ENCODE data around the gene MILR1.

The MILR1 gene

DNA sequence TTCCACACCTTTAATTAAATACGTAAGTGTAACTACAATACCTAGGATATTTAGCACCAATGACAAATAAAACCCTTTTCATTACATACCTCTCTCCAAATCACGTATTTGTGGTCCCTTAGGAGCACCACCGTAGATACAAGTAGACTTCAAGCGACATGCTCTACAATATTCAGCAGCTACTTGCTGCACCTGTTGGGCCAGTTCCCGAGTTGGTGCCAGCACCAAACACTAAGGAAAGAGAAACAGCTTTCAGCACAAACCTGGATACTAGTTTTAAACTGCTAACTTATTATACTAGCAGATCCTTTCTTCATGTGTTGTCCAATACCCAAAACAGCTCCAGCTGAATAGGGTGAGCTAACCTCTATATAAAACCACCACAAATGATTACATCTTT is 54.4 kb downstream of the MILR1 start:
- no peak for DNase-seq (ENCODE audit: low read depth in 3 of 3)

DNA sequence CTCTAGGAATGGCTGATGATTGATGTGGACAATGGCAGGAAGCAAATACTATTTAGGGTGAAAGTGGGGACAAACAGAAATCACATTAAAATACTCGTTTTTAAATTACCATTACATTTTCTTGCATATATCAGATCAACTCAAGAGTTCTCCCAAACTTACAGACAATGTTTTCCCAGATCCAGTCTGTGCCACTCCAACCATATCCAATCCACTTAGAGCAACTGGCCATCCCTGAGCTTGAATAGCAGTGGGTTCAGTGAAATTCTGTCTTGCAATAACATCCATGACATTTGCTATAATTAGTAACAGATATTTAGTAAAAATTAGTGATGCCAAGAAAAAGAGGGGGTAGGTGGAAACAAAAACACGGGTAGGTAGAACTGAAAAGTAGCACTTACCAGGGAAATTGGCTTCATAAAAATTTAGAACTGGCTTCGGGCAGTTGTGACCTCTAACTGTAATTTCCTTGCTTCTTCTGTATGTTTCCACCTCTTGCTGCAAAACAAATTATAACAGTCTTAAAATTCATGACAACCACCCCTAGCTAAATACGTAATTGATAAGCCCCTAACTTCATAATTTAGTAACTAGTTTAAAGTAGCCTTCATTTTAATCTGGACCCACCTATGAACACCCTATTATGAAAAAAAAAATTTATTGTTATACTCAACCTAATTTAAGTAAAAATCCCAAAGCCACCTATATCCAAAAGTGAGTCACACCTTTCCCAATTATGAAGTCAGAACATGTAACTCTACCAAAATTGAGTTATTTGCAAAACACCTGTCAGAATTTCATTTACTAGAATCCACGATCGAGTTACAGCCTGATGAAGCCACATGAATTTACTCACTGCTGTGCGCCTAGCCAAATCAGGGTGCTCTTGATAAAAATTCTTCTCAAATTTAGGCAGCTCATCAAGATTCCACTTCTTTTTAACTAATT is 55.2 kb downstream of the MILR1 start:
- no peak for DNase-seq (ENCODE audit: low read depth in 3 of 3)

DNA sequence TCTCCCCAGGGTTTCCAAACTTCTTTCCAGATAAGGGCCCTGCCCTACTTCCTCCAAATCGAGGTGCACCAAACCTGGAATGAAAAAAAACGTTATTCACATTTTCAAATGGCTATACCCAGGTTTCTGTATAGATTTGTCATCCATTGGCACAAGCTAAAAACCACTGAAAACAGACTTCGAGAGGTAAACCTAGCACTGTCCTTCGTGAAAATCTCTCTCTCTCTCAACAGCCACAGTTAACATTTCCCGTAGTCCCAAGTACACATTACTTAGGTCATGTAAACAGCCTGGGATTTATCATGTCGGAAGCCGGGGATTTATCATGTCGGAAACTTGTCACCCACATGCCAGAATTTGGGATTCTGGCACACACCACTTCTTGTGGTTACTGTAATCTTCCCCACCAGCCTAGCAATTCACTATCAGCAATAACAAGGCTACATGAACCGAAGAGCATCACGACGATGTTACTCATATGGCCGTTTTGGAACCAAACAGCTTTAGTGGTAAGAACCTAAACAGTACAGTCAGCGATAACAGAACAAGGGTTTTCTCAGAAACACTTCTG is 55.9 kb downstream of the MILR1 start:
- DNase-seq (ENCODE audit: low read depth in 3 of 3): no peak

DNA sequence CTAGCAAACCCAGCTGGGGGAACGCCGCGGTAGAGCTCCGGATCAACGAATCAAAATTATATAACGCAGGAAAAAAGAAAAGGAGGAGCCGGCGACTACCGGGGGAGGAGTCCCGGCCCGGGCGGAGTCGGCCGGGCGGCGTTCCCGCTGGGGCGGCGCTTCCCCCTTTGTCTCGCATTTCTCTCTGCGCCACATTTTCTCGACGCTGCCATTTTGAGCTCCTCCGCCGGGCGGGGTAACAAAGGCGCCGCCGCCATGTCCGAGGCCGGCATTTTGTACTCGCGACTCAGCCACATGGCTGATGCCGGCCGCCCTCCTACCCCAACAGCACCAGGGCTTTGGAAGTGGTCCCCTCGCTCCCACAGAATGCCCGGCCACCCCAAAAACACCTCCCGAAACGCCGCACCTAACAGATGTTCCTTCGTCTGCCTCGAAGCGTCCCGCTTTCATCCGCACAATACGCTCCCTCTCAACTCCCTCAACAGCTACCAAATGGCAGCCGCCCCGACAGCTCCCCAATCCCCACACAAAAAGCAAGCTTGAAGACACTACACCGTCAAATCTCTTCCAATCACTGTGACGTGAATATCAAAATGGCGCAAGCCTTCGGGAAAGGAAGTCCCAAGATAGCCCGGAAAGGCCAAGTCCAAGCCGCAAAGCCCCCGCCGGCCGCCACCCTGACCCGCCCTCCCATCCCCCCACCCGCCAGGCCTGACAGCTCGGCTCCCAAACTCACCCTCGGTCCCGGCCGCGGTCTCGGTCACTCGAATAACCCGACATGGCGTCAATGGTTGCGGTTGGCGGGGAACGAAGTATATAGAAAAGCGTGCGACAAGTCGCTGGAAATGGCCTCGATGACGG is 56.7 kb downstream of the MILR1 start:
- peak; percentile 66 to 80 (median 70) for DNase-seq (ENCODE audit: low read depth in 3 of 3)

DNA sequence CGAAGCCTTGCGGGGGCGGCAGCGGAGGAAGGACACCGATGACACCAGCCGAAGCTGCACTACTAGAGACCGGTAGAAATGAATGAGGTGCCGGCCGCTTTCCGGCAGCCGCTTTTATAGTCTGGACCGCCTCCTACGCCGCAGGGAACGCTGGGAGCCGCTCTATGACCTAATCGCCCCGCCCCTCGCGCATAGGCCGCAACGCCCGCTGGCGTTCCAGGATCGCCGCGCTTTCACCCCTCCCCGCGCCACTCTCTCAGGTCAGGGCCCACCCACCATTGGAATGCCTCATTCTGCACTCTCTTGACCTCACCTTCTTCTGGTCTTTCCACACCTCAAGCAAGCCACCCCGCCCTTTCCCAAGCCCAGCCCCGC is 57.3 kb downstream of the MILR1 start, which contains the start of gene DDX5:
Gene DDX5 (minus strand): TSS at position 89 of the 375 bp plus-strand sequence. CDS start 170 bp downstream, outside the sequence.
- DNase-seq (ENCODE audit: low read depth in 3 of 3): peak; percentile 95 to 98 (median 97)

DNA sequence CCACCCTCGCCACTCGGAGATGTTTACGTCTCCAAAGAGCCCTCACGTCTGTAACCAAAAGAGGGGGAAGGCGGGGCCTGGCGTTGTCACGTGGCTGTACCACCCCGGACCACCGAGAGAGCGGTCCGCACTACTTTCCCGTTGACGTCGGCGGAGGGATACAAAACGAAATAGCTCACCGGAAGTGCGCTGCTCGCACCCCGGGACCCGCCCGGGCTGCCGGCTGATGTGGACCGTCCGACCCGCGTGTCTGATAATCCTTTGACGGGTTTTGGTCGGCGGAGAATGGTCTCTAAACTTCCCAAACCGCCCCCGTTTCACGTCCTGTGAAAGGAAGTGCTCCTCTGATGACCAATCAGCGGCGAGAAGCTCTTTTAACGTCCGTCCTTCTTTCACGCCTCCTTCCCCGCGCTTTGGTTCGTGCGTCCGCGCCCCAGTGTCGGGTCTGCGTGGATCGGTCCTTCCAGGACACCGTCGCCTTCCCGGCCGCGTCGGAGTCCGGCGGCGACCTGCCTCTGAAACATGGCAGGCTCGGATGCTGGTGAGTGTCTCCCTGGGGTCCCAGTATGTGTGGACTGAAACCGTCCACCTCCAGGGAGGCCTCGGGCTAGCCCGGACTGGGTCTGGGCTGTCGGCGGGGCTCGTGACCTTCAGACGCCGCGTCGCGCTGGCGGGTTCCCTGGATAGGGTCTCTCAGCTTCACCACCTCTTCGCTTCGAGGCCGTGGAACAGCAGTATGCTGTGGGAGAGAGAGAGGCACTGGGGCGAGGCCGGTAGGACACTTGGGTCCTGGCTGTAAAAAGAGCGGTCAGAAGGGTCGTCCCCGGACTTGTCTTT is 57.9 kb downstream of the MILR1 start, which contains the start of gene CEP95:
Gene CEP95 (plus strand): TSS at position 402 of the 837 bp plus-strand sequence. CDS start 121 bp downstream, at position 523.
- DNase-seq (ENCODE audit: low read depth in 3 of 3): peak; percentile 89 to 96 (median 90)

DNA sequence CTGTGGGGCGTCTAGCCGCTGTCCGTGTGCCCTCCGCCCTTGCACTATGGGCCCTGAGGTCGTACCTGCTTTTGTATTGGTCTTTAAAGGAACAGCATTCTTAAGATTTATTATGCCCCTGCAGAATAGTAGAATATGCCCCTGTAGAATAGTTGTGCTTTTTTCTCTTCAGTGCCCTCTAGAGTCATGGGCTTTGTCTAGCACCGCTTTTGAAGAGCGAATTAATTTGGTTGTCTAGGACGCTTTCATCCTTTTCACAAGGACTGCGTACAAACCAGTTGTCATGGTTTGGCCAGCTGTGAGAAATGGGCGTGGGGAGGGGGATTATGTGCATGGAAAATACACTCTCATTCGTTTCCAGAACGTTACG is 58.5 kb downstream of the MILR1 start:
- DNase-seq (ENCODE audit: low read depth in 3 of 3): peak in 1 of 3 experiments; percentile 6

DNA sequence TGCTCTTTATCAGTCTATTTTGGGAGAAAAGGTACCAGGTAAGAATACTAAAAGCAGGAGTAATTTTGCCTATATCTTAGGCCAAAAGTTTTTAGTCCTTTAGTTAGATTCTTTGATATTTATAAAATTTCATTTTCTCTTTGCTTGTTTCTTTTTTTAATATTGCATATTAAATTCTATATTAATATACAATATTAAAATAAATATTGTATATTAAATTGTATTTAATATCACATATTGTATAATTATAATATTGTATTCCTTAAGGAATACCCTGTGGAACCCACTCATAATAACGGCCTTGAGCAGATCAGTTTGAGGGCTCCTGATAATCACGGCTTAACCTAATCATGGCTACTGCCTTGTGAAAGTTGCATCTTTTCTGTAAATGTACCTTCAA is 59.8 kb downstream of the MILR1 start:
- no peak for DNase-seq (ENCODE audit: low read depth in 3 of 3)

DNA sequence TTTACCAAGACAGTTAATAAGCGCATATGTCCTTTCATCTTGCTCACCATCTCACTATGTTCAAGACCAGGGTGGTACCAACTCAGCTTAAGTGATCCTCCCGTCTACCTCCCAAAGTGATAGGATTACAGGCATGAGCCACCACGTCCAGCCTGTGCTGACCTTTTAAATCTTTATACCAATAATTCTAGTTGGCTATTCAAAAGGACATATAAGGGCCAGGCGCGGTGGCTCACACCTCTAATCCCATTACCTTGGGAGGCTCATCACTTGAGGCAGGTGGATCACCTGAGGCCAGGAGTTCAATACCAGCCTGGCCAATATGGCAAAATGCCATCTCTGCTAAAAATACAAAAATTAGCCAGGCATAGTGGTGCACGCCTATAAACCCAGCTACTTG is 60.3 kb downstream of the MILR1 start:
- DNase-seq (ENCODE audit: low read depth in 3 of 3): no peak

DNA sequence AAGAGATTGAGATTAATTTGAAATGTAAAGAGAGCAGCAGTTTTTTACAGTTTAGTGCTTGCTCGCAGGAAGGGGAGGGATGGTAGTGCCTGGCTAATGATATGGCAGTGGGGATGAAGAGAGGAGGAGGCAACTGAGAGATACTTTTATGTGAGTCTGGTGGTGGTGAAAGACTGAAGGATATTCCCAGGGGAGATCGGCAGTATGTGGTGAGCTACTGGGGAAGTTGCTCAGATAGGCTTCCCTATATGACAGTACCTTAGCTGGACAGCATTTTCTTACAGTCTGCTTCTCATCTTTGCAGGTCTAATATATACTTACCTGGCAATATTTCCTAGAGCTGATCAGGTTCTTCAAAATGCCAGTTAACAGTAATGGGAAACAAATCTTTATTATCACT is 66.5 kb downstream of the MILR1 start:
- no peak for DNase-seq (ENCODE audit: low read depth in 3 of 3)

DNA sequence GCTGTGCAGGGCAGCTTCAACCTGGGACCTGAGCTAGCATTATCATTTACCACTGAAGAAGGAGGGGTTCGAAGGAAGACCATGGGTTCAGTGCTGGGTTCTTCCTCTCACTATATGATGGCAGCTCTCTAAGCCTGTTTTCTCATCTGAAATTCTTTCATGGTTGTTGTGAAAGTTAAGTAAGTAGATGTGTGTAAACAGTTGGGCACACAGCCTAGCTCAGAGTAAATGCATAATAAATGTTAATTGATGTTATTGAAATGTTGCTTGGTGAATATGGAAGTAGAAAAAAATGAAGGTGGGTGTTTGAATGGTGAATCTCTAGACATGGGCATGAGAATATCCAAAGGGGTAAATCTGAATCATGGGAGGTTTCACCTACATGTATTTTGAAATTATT is 66.9 kb downstream of the MILR1 start:
- no peak for DNase-seq (ENCODE audit: low read depth in 3 of 3)
